Adrenal gland (tissue), 5 donors: Measurements from ENCODE around the gene UROC1.

Source experiments
- POLR2A ChIP-seq, 2 donors: fragments of 450-650 bp; IDR thresholded peaks; one replicate each; pipeline ENCODE4 v1.6.1; 2017; ENCODE audit warnings: antibody characterized with exemption in 2 of 2, mild to moderate bottlenecking in 2 of 2, moderate library complexity in 1 of 2
- TF ChIP-seq, protein P1 (sequence below), 6 experiments: fragments of 450-650 bp in 4 of 6; fragments of 200-600 bp in 2 of 6; sonication (generic) in 1 of 6; IDR thresholded peaks; 1 replicate in 5 of 6; 2 replicates in 1 of 6; pipeline versions ENCODE4 v1.5.1 to v1.8.0; 2016 to 2021; ENCODE audit warnings: antibody characterized with exemption in 6 of 6, mild to moderate bottlenecking in 2 of 6, moderate library complexity in 1 of 6
- donor health status: DM: no; HTN: no; CAD: no.

DNA sequence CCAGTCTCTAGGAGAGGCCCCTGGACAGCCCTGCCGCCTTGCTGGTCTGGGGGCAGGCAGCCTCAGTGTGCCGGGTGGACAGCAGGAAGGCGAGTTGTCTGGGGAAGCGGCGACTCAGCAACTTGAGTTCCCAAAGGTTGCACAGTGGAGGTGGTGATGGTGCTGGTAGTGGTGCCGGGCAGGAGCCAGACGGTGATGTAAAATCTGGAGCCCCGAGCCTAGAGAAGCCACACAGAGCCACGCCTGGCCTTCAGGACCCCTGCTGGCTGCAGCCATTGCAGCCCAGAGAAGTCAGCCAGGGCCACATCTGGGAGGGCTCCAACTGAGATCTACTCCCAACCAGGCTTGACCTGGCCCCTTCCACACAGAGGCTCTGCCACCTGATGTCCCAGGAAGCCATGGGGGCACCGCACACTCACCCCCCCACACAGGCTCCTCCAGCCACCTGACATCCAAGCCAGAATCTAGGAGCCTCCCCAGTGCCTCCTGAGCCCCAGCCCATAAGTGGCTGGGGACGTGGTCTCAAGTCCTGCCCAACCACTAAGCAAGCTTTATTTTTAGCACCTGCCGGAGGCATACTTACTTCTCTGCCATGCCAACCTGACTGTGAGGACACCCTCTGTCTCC lies 32.4 kb upstream of the UROC1 start:
- TF ChIP-seq, protein P1, sequence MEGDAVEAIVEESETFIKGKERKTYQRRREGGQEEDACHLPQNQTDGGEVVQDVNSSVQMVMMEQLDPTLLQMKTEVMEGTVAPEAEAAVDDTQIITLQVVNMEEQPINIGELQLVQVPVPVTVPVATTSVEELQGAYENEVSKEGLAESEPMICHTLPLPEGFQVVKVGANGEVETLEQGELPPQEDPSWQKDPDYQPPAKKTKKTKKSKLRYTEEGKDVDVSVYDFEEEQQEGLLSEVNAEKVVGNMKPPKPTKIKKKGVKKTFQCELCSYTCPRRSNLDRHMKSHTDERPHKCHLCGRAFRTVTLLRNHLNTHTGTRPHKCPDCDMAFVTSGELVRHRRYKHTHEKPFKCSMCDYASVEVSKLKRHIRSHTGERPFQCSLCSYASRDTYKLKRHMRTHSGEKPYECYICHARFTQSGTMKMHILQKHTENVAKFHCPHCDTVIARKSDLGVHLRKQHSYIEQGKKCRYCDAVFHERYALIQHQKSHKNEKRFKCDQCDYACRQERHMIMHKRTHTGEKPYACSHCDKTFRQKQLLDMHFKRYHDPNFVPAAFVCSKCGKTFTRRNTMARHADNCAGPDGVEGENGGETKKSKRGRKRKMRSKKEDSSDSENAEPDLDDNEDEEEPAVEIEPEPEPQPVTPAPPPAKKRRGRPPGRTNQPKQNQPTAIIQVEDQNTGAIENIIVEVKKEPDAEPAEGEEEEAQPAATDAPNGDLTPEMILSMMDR (IDR thresholded peaks at IDR 0.05): no peak
- no peak for TF ChIP-seq POLR2A (IDR thresholded peaks at IDR 0.05)
